Measurements from ENCODE around the gene NDFIP1. TPM values are rescaled to one million over a fixed set of nuclear protein-coding genes. Genes with fewer than 3 reads are reported as not detected.

The NDFIP1 gene
- total and polyA plus RNA-seq, 10 donors: 14.2 to 111 (median 72.6) TPM

DNA sequence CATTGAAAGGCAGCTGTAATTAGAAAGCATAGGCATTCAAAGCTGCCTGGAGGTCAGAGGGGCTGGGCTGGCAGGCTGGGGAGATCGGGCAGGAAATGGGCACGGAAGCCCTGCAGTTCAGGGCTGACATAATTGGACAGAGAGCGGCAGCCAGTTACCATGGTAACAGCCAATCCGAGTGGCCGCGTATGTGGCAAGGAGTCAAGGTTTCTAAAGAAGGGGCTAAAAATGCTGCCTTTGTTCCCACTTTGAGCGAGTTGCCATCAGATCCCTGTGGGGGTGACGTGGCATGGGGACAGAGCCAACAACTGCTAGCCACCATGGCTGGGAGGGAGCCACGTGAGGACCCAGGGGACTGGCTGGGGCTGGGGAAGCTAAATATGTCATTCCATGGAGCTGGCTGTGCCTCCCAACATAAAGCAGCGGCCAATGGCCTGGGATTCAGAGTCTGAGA lies 44.7 kb upstream of the NDFIP1 start:
- Histone ChIP-seq H3K4me3 (peak overlapping the region in 2 of 8 donors; percentile 5 to 12), H3K4me1 (peaks cover 8 to 30% (median 15%) of the 10 kb centered on the region in 6 donors), H3K27me3 (replicated peaks in 1 of 7) (no peaks in the 10 kb centered on the region), H3K9me3 (no peaks in the 10 kb centered on the region), H3K27ac (peak overlapping the region in 7 of 8 donors; percentile 51 to 80 (median 69)), H3K36me3 (no peaks in the 10 kb centered on the region)
- DNase-seq: peak; percentile 84
- intact Hi-C loops (cut with DNase I; ENCODE audit: low total_unique reads): no loop called here
- 10 to 24% (median 16%) methylated on average over 8 to 10 of the region's 10 CpGs for WGBS, 5 donors
- TF ChIP-seq, protein P1, sequence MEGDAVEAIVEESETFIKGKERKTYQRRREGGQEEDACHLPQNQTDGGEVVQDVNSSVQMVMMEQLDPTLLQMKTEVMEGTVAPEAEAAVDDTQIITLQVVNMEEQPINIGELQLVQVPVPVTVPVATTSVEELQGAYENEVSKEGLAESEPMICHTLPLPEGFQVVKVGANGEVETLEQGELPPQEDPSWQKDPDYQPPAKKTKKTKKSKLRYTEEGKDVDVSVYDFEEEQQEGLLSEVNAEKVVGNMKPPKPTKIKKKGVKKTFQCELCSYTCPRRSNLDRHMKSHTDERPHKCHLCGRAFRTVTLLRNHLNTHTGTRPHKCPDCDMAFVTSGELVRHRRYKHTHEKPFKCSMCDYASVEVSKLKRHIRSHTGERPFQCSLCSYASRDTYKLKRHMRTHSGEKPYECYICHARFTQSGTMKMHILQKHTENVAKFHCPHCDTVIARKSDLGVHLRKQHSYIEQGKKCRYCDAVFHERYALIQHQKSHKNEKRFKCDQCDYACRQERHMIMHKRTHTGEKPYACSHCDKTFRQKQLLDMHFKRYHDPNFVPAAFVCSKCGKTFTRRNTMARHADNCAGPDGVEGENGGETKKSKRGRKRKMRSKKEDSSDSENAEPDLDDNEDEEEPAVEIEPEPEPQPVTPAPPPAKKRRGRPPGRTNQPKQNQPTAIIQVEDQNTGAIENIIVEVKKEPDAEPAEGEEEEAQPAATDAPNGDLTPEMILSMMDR (IDR thresholded peaks at IDR 0.05 in 8 of 11, conservative IDR thresholded peaks at IDR 0.05 in 3 of 11): no peak
- TF ChIP-seq POLR2A (IDR thresholded peaks at IDR 0.05) (no peak), POLR2AphosphoS5 (IDR thresholded peaks at IDR 0.05) (peak; percentile 39 to 77 (median 68))

DNA sequence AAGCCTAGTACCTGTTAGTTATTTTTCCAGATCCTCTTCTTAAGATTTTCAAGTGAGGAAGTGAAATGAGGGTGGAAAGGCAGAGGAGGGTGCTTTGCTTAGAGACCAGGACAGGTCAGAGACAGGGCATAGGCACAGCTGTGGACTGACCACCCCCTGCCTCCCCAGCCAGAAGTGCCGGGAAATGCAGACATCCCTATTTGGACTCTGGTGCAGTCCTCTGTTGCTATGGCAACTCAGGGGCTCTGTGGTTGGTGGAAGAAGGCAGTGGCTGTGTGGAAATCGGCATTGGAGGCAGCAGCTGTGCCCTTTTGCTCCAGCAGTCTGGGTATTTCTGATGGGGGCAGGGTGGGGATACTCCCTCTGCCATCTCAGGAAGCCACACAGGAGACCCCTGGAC lies 43.3 kb upstream of the NDFIP1 start:
- no peak overlapping the region for H3K4me3 ChIP-seq
- H3K9me3 ChIP-seq: no peaks in the 10 kb centered on the region
- intact Hi-C loops (cut with DNase I; ENCODE audit: low total_unique reads): no loop called here
- TF ChIP-seq POLR2AphosphoS5 (IDR thresholded peaks at IDR 0.05) (no peak), POLR2A (IDR thresholded peaks at IDR 0.05) (no peak)
- TF ChIP-seq, protein P1 (IDR thresholded peaks at IDR 0.05 in 8 of 11, conservative IDR thresholded peaks at IDR 0.05 in 3 of 11): no peak
- WGBS, 5 donors: 48 to 61% (median 56%) methylated on average over 2 of the region's 2 CpGs
- H3K27me3 ChIP-seq (replicated peaks in 1 of 7): no peaks in the 10 kb centered on the region
- H3K27ac ChIP-seq: peak overlapping the region in 1 of 8 donors; percentile 80
- no peak for DNase-seq
- H3K36me3 ChIP-seq: no peaks in the 10 kb centered on the region
- peaks cover 8 to 30% (median 15%) of the 10 kb centered on the region in 6 donors for H3K4me1 ChIP-seq

DNA sequence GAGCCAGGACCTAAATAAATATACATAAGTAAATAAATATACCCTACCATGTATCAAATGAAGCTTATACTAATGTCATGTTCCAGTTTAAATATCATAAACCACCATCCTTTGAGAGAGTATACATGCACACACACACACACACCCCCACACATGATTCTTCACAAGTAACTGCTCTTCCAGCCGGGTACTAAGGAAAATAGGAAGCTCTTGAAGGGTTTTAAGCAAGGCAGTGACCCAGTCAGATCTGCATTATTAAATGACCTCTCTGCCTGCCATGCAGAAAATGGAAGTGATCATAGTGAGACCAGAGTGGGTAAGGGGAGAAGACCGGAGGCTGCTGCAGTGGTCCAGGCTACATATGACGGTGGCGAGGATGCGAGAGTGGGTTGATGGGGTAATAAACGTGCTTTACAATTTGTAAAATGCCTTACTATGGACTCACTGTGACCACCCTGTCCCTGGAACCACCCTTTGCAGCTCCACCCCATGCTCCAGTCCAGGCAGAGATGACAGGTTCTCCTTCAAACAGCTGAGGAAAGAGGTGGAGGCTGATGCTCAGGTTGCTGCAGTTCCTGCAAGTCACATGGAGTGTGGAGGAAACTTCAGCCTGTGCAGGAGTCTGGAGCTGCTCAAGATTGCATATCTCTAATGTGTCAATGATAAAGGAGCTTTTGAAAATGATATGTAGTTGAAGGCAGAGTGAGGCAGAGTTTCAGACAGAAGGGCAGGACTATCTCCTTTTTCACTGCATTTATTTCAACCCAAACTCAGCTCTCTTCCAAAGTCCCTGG lies 38.8 kb upstream of the NDFIP1 start:
- Histone ChIP-seq H3K27ac (no peak overlapping the region), H3K36me3 (no peaks in the 10 kb centered on the region), H3K9me3 (no peaks in the 10 kb centered on the region), H3K4me1 (peaks cover 0 to 7% (median 1%) of the 10 kb centered on the region in 6 donors), H3K27me3 (replicated peaks in 1 of 7) (no peaks in the 10 kb centered on the region), H3K4me3 (no peak overlapping the region)
- 81 to 87% (median 86%) methylated on average over 6 of the region's 6 CpGs for WGBS, 5 donors
- DNase-seq: no peak
- TF ChIP-seq POLR2AphosphoS5 (IDR thresholded peaks at IDR 0.05): no peak
- no peak for TF ChIP-seq POLR2A (IDR thresholded peaks at IDR 0.05)
- TF ChIP-seq, protein P1 (IDR thresholded peaks at IDR 0.05 in 8 of 11, conservative IDR thresholded peaks at IDR 0.05 in 3 of 11): no peak
- intact Hi-C loops (cut with DNase I; ENCODE audit: low total_unique reads): no loop called here

DNA sequence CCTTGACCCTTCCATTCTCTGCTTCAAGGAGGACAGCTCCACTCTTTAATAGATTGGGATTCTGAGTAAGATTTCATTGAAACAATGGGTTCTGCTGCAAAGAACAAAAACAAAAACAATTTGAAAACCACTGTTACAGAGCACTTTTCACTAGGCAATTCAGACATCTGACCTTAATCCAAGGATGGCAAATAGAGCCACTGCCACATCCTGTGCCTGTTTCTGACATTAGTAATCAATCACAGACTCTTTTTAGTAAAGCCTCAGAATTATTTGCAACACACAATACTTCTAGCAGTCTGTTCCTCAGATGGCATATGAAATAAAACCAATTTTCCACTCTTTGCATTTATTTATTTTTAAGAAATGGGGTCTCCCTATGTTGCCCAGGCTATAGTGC lies 37.8 kb upstream of the NDFIP1 start:
- no peak for DNase-seq
- intact Hi-C loops (cut with DNase I; ENCODE audit: low total_unique reads): no loop called here
- no peaks in the 10 kb centered on the region for H3K36me3 ChIP-seq
- H3K4me1 ChIP-seq: no peaks in the 10 kb centered on the region
- H3K27ac ChIP-seq: no peak overlapping the region
- TF ChIP-seq POLR2A (IDR thresholded peaks at IDR 0.05): no peak
- TF ChIP-seq, protein P1 (IDR thresholded peaks at IDR 0.05 in 8 of 11, conservative IDR thresholded peaks at IDR 0.05 in 3 of 11): no peak
- no peak for TF ChIP-seq POLR2AphosphoS5 (IDR thresholded peaks at IDR 0.05)
- H3K27me3 ChIP-seq (replicated peaks in 1 of 7): no peaks in the 10 kb centered on the region
- H3K9me3 ChIP-seq: no peaks in the 10 kb centered on the region
- H3K4me3 ChIP-seq: no peak overlapping the region

All from spleen (tissue), 11 donors.